HG02840 (cell line): ENCODE measurements around the gene TTC39C.
"Not testable (repeated sequence)": the region's sequence is repeated elsewhere in the genome, so short reads cannot be mapped to it uniquely, and the experiment has no call there.

ENCODE experiments used
- ATAC-seq: cut with Tn5 transposase; IDR thresholded peaks from one replicate; pipeline ENCODE4 v1.9.1; 2021; ENCODE audit warnings: mild to moderate bottlenecking, moderate library complexity, moderate number of reproducible peaks; ENCODE audit not compliant: unreplicated experiment, low FRiP score

Gene TTC39C

DNA sequence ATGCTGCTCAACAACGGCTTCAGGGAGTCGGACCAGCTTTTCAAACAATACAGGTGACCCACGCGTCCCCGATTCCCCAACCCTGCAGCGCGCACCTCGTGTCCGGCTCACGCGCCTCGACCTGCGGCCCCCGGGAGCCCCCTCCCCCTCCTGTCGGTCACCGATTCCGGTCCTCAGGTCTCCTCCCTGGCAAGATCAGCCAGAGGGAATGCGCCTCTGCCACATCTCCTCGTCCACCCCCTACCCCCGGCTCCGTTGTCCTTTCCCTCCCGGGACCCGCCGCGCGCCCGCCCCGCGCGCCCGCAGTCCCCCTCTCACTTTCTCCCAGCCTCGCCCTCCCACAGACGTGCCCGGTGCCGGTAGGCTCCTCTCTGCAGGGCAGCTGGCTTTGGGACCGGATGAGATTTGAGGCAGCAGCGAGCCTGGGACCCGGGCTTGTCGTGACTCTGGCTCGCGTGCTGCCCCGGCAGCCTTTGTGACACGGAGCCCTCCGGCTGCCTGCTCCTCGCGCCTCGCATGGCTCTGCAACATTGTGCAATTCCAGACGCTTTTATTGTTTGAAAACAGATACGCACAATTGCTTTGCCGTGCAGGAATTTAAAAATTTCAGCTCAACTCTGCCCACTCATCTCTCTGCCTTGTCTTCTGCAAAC, 558 bp downstream of the TTC39C start:
- no peak for ATAC-seq

DNA sequence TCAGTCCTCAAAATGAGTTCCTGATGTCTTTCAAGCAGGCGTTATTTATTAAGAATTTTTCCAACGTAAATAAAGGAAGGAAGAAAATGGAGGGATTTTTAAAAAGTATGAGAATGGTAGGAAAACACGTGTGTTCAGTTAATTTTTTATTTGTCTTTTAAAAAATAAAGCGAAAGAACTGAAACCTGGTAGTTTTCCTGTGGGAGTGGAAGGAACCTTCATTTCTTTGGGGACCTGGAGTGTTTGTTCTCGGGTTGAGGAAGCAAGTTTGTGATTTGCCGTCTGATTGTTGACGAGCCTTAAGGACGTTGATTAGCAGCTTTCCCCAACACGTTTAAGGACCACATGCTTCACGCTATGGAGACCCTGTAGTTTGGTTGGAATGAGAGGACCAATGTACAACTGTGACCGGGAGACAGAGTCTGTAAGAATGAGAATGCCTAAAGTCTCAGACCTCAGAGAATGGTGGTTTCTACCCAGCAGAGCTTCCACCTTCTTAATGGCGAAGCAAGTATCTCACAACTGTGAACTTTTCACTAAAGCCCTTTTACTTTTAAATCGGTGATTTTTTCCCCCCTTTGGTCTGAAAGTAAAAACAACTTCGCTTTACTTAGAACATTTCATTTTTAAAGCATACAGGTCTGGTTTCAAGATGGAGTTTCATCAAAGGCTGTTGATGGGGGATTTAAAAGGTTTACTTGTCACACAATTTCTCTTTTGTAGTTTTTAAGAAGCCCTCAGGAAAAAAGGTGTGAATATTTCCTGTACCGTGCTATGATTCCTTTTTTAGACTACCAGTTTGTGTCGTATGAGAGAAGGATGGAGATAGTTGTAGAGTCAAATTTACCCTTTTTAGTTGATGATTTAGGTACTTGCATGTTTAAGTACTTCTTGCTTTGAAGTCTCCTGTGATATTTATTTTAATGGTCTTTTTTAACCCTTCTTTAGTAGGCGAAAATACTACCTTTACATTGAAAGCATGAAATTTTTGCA, 1.4 kb downstream of the TTC39C start:
- ATAC-seq, result no peak

DNA sequence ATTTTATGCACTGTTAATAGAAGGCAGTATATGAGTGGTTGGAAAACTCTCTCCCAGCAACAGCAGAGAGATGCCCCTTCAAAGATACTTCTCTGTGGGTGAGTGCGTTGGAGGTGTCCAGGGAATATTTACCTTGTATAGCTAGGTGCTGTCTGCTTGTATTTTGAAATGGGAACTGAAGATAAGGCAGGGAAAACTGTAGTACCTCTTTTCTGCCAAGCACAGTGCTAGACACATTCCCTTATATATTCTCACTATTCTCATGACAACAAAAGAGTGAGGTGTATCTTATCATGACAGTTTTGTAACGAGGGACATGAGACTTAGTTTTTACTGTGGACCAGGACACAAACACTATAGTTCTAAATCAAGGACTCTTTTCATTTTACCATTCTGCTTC, 2.1 kb downstream of the TTC39C start:
- ATAC-seq, result no peak

DNA sequence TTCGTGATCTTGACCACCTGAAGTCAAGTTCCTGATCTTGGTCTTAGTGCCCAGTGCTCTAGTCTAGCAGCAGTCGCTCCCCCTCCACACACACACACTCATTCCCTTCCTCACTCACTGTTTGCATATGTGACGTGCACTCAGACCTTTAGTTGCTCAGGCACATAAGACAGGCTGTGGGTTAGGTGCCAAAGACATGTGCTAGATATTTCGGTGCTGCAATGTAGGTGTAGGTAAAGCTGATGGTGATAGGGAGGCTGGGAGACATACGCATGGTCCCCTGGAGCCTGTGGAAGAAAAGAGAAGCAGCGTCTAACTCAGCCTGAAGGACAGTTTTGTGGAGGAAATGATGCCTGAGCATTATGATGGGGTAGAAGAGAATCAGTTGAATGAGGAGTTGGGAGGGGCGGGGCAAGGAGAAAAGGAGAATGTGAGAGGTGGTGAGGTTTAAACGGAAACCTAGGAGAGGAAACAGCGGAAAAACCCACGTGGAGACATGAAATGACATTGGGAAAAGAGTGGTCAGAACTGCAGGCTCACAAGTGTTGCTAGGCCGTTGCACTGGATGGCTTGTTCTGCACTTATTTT, 3.8 kb downstream of the TTC39C start:
- no peak for ATAC-seq

DNA sequence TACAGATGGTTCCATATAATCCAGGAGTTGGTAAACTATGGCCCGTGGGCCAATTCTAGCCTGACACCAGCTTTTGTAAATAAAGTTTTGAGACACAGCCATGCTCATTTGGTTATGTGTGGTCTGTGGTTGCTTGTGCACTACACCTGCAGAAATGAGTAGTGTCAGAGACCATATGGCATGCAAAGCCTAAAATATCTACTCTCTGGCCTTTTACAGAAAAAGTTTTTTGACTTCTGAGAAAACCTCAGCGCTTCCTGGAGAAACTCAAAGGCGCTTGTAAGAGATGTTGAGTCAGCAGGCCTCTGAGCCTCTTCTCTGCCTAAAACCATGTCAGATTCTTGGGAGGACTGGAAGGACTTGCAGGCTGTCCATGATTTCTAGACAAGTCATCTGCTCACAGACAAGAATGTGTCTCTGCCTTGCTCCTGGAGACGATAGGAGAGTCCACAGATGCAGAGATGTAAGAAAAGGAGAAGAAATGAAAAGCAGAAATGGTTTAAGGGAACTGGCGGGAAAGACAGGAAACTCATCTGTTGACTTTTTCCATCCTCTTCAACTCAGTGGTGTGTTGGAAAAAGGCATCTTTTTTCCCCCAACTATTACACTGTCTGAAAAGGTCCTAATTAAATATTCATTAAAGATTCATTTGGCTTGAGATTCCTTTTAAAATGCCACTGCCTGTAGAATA, 5.2 kb downstream of the TTC39C start:
- ATAC-seq, result peak; percentile 82

DNA sequence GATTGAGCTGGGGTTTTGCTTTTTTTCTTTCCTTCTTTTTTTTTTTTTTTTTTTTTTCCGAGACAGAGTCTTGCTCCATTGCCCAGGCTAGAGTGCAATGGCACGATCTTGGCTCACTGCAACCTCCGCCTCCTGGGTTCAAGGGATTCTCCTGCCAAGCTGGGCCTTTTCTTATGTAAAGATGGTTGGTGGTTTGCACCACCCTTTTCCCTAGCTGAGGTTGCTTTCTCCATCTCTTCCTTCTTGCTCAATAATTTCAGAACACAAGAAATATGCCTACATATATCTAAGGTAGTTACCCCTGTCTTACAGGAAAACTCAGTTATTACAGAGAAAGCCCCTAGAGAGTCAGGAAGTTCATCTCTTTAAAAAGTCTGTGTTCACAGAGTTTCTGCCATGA, 7.0 kb downstream of the TTC39C start:
- ATAC-seq, result no peak

DNA sequence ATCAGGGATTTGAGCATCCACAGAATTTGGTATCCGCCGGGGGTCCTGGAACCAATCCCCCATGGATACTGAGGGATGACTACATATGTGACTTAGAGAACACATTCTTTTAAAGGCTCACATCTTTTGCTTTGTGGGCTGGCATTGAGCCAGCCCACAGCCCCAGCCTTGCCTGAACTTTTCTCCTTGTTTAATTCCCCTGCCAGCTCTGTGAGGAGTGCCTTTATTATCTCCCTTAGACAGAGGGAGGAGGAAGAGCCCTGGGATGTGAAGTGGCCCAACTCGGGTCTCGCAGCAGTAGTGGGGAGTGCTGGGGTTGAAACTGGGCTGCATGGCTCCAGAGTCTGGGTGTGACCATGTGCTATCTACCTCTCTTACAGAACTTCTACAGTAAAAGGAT, 7.6 kb downstream of the TTC39C start:
- ATAC-seq, result no peak

DNA sequence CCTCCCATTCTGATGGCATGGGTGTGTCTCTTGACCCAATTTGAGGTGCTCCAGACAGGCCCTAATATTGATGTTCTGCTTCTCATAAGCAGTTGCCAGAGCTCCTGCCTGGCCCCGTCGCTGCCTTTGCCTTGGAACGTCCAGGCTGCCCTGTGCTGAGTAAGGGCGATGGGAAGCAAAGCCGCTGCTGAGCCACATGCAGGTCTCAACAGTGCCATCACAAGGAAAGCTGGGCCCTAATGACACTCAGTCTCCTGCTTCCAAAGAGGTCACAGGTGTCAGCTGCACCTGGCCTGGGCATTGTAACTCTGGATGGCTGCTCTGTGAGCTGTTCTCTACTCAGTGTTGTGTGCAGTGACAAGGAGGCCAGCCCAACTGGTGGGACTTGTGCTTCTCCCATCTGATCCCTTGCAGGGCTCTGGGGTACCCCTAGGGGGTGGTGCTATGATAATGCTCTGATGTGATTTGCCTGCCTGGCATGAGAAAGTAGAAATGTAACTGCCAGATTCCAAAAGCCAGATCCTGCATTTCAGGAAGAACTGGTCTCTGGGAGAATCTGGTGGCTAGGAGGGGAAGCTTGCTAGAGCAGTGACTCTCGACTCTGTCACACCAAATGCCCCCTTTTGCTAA, 8.7 kb downstream of the TTC39C start:
- ATAC-seq, result no peak

DNA sequence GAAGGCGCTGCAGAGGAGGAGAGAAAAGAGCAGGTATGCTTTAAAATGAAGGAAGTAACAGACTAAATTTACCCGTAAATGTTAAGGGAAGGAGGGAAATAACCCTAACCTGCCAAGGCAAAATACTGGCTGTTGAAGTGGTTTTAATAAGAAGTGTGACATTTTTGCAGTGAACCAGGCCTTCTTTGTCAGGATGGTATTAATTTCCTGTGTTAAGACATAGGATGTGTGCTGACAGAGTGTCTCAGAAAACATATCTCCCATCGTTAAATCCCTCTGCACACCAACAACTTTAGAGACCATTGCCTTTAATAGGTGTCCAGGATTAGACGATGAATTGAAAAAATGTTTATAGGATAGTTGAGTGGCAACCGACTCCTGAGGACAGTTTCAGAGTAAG, 9.9 kb downstream of the TTC39C start:
- no peak for ATAC-seq

DNA sequence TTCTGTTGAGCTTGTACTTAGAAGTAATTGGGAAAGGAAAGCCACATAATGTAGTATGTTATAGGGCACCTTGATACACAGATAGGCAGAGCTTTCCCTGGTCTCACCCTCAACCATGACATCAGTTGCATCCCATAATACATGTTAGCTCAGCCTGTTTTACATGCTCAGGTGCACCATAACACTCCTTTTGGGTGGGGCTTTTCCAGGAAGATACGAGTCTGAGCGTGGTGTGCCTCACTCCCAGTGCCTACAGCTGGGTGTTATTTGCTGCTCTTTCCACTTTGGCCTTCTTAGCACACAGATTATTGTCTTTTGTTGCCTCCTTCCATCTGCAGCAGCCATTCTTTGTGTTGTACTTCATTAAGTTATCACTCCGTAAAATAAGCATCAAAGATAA, 11.9 kb downstream of the TTC39C start:
- ATAC-seq, result no peak

DNA sequence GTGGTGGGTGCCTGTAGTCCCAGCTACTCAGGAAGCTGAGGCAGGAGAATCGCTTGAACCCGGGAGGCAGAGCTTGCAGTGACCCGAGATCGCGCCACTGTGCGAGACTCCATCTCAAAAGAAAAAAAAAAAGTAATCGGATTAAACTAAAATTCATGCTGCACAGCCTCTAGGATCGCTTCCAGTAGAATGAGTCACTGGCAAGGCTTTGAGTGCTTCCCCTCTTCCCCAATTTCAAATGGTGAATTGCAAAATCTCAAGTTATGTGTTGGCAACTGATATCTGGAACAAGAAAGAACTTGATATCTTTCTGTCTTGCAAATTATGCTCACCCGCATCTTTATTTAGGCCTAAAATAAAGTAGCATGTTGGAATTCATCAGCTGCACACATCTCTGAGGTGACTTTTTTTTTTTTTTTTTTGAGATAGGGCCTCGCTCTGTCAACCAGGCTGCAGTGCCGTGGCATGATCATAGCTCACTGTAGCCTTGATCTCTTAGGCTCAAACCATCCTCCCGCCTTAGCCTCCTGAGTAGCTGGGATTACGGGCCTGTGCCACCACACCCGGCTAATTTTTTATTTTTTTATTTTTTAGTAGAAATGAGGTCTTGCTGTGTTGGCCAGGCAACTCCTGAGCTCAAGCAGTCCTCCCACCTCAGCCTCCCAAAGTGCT, 12.7 kb downstream of the TTC39C start:
- no peak for ATAC-seq

DNA sequence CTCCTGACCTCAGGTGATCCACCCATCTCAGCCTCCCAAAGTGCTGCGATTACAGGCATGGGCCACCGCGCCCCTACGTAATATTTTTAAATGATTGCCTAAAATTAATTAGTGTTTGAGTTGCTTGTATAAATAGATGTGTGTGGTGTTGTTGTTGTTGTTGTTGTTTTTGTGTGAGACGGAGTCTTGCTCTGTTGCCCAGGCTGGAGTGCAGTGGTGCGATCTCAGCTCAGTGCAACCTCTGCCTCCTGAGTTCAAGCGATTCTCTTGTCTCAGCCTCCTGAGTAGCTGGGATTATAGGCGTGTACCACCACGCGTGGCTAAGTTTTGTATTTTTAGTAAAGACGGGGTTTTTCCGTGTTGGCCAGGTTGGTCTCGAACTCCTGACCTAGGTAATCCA, 14.4 kb downstream of the TTC39C start:
- ATAC-seq, result not testable (repeated sequence)

DNA sequence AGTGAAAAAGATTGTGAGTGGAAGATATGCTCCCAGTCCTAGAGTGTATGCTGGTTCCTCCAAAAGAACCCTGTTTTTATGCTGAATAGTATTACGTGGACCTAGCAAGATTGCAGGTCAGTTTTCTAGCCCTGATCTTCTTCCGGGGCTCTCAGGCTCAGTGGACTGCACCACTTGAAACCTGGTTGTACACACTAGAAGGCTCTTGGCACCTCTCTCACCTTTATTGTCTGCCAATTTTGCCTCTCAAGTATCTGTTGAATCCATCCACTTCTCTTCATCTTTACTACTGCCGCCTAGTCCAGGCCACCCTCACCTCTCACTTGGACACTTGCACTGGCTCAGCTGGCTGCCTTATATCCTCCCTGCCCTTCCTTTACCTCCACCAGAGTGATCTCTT, 16.8 kb downstream of the TTC39C start:
- no peak for ATAC-seq

DNA sequence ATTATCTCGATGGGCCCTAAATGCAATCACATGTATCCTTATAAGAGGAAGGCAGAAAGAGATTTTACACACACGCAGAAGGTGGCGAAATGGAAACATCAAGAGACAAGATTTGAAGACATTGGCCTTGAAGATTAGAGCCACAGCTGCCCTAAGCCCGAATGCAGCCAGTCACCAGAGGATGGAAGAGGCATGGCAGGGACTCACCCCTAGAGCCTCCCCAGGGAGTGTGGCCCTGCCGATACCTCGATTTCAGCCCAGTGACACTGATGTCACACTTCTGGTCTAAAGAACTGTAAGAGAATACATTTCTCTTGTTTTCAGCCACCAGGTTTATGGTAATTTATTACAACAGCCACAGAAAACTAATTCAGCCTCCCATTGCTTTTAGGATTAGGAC, 17.4 kb downstream of the TTC39C start:
- no peak for ATAC-seq

DNA sequence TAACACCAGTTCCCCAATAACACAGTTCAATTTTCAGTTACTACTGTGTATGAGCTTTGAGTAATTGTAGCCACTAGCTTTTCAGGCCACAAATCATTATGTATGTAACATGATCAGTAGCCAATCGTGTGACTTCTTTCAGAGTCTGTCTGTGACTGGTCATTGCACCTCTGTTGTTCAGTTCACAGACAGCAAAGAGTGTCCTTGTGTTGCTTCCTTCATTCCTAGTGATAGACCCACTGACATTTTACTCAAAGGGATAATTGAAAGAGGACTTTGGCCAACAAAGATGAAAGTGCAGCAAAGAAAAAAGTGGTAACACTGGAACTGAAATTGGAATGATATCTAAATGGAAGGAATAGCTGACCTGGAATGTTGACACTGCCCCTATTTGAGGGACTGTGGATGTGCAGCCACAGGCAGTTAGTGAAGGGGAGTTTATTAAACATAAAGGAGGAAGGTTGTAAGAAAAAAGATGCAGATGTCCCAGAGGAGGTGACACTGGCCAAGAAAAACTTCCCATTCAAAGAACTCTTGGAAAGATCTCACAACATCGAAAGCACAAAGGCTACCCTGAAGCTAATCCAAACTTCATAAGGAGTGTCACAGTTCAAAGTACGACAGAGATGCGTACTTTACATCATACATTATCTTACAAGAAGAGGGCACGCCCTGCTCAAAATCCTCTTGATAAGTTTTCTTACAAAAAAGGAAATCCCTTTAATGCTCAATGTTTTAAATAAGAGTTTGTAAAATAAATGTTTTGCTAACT, 19.3 kb downstream of the TTC39C start:
- ATAC-seq, result no peak

DNA sequence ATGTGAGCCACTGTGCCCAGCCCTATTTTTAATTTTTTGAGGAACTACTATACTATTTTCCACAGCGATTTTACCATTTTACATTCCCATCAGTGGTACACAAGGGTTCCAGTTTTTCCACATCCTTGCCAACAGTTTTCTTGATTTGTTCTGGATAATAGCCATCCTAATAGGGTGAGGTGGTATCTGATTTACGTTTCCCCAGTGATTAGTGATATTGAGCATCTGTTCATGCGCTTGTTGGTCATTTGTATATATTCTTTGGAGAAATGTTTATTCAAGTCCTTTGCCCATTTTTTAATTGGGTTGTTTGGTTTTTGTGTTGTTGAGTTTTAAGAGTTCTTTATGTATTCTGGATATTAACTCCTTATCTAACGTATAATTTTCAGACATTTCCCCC, 20.8 kb downstream of the TTC39C start:
- no peak for ATAC-seq

DNA sequence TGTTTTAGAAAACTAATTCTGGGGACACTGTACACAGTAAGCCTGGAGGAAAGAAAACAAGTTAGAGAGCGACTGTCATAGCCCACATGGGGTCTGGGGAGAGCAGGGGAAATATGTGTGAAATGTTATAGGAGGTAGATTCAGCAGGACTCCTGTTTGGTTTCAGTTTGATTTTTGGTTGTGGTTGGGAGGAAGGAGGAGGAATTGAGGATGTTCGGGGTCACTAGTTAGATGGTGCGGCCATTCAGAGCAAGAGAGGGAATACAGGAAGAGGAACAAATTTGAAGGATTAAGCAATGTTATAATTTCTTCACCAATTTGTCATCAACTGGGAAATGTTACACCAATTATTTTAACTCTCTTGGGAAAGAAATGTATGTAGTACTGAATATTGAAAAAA, 25.1 kb downstream of the TTC39C start:
- no peak for ATAC-seq

DNA sequence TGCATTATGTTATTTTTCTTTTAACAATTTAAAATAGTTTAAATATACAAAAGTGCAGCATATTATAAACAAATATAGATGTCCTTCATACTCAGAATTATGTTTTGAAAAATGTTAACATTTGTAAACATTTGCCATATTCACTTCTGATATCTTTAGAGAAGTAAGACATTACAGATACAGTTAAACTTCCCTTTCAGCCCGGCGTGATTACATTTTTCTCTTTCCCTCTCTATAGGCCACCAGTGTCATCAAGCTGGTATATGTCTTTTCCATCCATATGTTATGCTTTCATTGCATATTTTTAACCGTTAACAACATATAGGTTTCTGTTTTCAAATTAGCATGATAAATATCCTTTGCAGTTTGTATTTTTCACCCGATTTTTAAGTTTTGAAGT, 27.1 kb downstream of the TTC39C start:
- ATAC-seq, result no peak

DNA sequence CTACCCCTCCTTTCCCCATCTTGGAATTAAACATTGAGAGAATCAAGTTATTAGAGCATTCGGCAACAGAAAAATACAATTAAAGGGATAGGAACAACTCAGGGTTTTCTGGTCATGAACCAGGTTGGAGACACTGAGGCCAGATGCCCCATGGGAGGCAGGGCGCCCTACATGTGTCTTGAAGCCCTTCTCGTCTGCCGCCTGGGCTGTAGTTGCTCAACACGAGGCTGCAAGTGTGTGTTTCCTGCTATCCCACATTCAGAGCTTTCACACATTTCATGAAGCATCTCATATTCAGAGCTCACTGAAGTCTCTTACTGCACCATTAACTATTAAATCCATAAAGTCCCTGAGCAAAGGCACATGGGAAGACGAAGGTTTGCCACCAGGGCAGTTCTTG, 28.8 kb downstream of the TTC39C start:
- no peak for ATAC-seq
